Chondrocyte (in vitro differentiated cells): ENCODE measurements around the gene TEX52. TPM values are rescaled to one million over a fixed set of nuclear protein-coding genes. Genes with fewer than 3 reads are reported as not detected.
"Not testable (repeated sequence)": the region's sequence is repeated elsewhere in the genome, so short reads cannot be mapped to it uniquely, and the experiment has no call there.

Experiments
- DNase-seq: peaks from one replicate; pipeline ENCODE4 v3.0.0; 2021; ENCODE audit warnings: mixed read lengths, low spot score
- H3K27ac Mint-ChIP-seq: one replicate; pipeline ENCODE4 v1.8.0; 2021; ENCODE audit warnings: mild to moderate bottlenecking, moderate library complexity, mixed read lengths; ENCODE audit not compliant: unreplicated experiment
- H3K27me3 Mint-ChIP-seq: 2 replicates; pipeline ENCODE4 v1.8.0; 2021; ENCODE audit warnings: low read depth, mixed read lengths
- H3K36me3 Mint-ChIP-seq: 2 replicates; pipeline ENCODE4 v1.8.0; 2021; ENCODE audit warnings: low read depth, mixed read lengths
- H3K4me1 Mint-ChIP-seq: 2 replicates; pipeline ENCODE4 v1.8.0; 2021; ENCODE audit warnings: low read depth, mild to moderate bottlenecking, mixed read lengths
- H3K4me3 Mint-ChIP-seq: one replicate; pipeline ENCODE4 v1.8.0; 2021; ENCODE audit warnings: mild to moderate bottlenecking, moderate library complexity, mixed read lengths; ENCODE audit not compliant: unreplicated experiment
- H3K9me3 Mint-ChIP-seq: 2 replicates; pipeline ENCODE4 v1.8.0; 2021; ENCODE audit warnings: low read depth, mixed read lengths
- CTCF ChIP-seq: fragments of 200-600 bp; sonication (generic); IDR thresholded peaks from 2 replicates; pipeline ENCODE4 v1.5.0; 2021; ENCODE audit warnings: antibody characterized with exemption, mild to moderate bottlenecking, moderate library complexity
- total RNA-seq: library from RNA; stranded (reverse); gene quantifications from 3 replicates; pipeline ENCODE4 v1.2.1, GENCODE V29; 2021

TEX52 gene
- total RNA-seq, 1 donor from 2014 or later = not detected

GRCh38 chr12:2877953-2878732, 21.3 kb upstream of the TEX52 start:
- Mint-ChIP-seq H3K36me3 (no peaks in the 10 kb centered on the region), H3K4me3 (peak overlapping the region; percentile 95), H3K4me1 (peaks cover 21% of the 10 kb centered on the region), H3K27me3 (no peaks in the 10 kb centered on the region), H3K9me3 (no peaks in the 10 kb centered on the region), H3K27ac (peak overlapping the region; percentile 97)
- peak; percentile 42 for TF ChIP-seq CTCF
- peak; percentile 32 for DNase-seq

GRCh38 chr12:2877047-2877952, 20.5 kb upstream of the TEX52 start, which contains the start of the genes FOXM1 and RHNO1:
Gene FOXM1, minus strand, starts transcription at chr12:2877174. Its CDS starts 2,696 bp downstream, at chr12:2874478.
Gene RHNO1, plus strand, starts transcription at chr12:2877223. Its CDS starts 8,144 bp downstream, at chr12:2885367.
- DNase-seq = peak; percentile 94
- TF ChIP-seq CTCF = peak; percentile 27
- Mint-ChIP-seq H3K4me3 (peak within 1 kb of the TSS; percentile 95), H3K4me1 (peaks cover 21% of the 10 kb centered on the region), H3K27me3 (no peaks in the 10 kb centered on the region), H3K9me3 (no peaks in the 10 kb centered on the region), H3K36me3 (no peaks in the 10 kb centered on the region), H3K27ac (peak within 1 kb of the TSS; percentile 97)

GRCh38 chr12:2876431-2877046, 19.7 kb upstream of the TEX52 start:
- peak overlapping the region; percentile 68 for H3K27ac Mint-ChIP-seq
- TF ChIP-seq CTCF = no peak
- peak overlapping the region; percentile 75 for H3K4me3 Mint-ChIP-seq
- no peaks in the 10 kb centered on the region for H3K27me3 Mint-ChIP-seq
- DNase-seq = peak; percentile 85
- H3K4me1 Mint-ChIP-seq = peaks cover 21% of the 10 kb centered on the region
- H3K36me3 Mint-ChIP-seq = no peaks in the 10 kb centered on the region
- no peaks in the 10 kb centered on the region for H3K9me3 Mint-ChIP-seq

GRCh38 chr12:2868986-2869632, 12.3 kb upstream of the TEX52 start:
- DNase-seq, H3K4me1 Mint-ChIP-seq, H3K4me3 Mint-ChIP-seq, H3K27me3 Mint-ChIP-seq, H3K9me3 Mint-ChIP-seq, H3K36me3 Mint-ChIP-seq: not testable (repeated sequence)
- peak overlapping the region; percentile 18 for H3K27ac Mint-ChIP-seq

GRCh38 chr12:2864198-2864597, 7.4 kb upstream of the TEX52 start:
- no peaks in the 10 kb centered on the region for H3K9me3 Mint-ChIP-seq
- no peak overlapping the region for H3K27ac Mint-ChIP-seq

GRCh38 chr12:2863402-2863801, 6.6 kb upstream of the TEX52 start:
- H3K4me3 Mint-ChIP-seq, H3K27me3 Mint-ChIP-seq, H3K27ac Mint-ChIP-seq, H3K4me1 Mint-ChIP-seq, DNase-seq, H3K9me3 Mint-ChIP-seq, H3K36me3 Mint-ChIP-seq: not testable (repeated sequence)

More at GRCh38 chr12:2864198-2864597, 7.4 kb upstream of the TEX52 start:
- Mint-ChIP-seq H3K36me3 (peaks cover 2% of the 10 kb centered on the region), H3K4me1 (peaks cover 7% of the 10 kb centered on the region), H3K27me3 (no peaks in the 10 kb centered on the region), H3K4me3 (no peak overlapping the region)
- DNase-seq = no peak
- no peak for TF ChIP-seq CTCF
